ENCODE results near the gene PRPF19. TPM values are rescaled to one million over a fixed set of nuclear protein-coding genes. Genes with fewer than 3 reads are reported as not detected.

The PRPF19 gene
- total and polyA plus RNA-seq, 2 of the 8 experiments (the other 6 are each of a cell fraction or from before 2014, with no cell fraction given) = 107 to 141 TPM

GRCh38 chr11:60952742-60953170 lies 46.4 kb upstream of the PRPF19 start:
- Histone ChIP-seq H3K9me3 (ENCODE audit: insufficient read depth in 2 of 2, low read depth in 1 of 2, low read length in 1 of 2) (no peaks in the 10 kb centered on the region), H2AFZ (ENCODE audit: low read length) (peak overlapping the region; percentile 84), H3K56ac (replicated peaks; ENCODE audit: insufficient read length, low read depth, low read length) (no peak overlapping the region), H2BK5ac (ENCODE audit: low read depth, low read length) (0 out of 2 replicates have a peak overlapping the region, but pooled peaks have one; percentile 21), H2BK12ac (ENCODE audit: low read depth, low read length) (peak overlapping the region; percentile 68; the same call in 1 of the 2 replicates), H3K79me1 (ENCODE audit: low read depth, low read length) (no peaks in the 10 kb centered on the region), H4K5ac (ENCODE audit: insufficient read length, low read depth, low read length) (no peak overlapping the region), H2AK5ac (ENCODE audit: low read depth, low read length) (no peak overlapping the region), H2BK20ac (ENCODE audit: low read length) (no peak overlapping the region), H4K8ac (ENCODE audit: extremely low read depth, insufficient read depth, low read length) (no peak overlapping the region), H4K20me1 (replicated peaks in 1 of 2; ENCODE audit: control insufficient read depth in 1 of 2, insufficient read depth in 2 of 2, low read length in 2 of 2) (peaks cover 0 to 2% of the 10 kb centered on the region in 2 experiments), H3K4me2 (ENCODE audit: insufficient read depth in 1 of 2, low read depth in 2 of 2, low read length in 2 of 2) (peak overlapping the region; percentile 89 to 92), H3K23me2 (ENCODE audit: low read depth, low read length) (peaks cover 15% of the 10 kb centered on the region; the same call in 1 of the 2 replicates), H3K9ac (replicated peaks in 1 of 4; ENCODE audit: extremely low read depth in 1 of 4, low read depth in 3 of 4, low read length in 3 of 4) (no peak overlapping the region), H2BK15ac (ENCODE audit: low read length) (no peak overlapping the region), H4K91ac (replicated peaks; ENCODE audit: insufficient read length, low read length) (peak overlapping the region; percentile 28), H3K4me1 (replicated peaks in 1 of 4; ENCODE audit: control insufficient read depth in 3 of 4, insufficient read depth in 4 of 4, low read length in 3 of 4) (peaks cover 0 to 19% (median 13%) of the 10 kb centered on the region in 4 experiments; a peak in 6 of 7 replicates), H2BK120ac (replicated peaks; ENCODE audit: low read depth, low read length) (no peak overlapping the region), H3K27ac (ENCODE audit: low read depth, low read length) (no peak overlapping the region), H3K4me3 (ENCODE audit: extremely low read depth in 1 of 4, insufficient read depth in 2 of 4, low read depth in 3 of 4, low read length in 4 of 4) (peak overlapping the region in 1 of 4 experiments; percentile 66; a peak in 2 of 8 replicates), H3K79me2 (ENCODE audit: control insufficient read depth in 1 of 2, insufficient read depth in 2 of 2, low read length in 2 of 2) (no peaks in the 10 kb centered on the region), H3K4ac (replicated peaks; ENCODE audit: insufficient read length, low read depth, low read length) (no peak overlapping the region), H3K14ac (ENCODE audit: insufficient read length) (no peak overlapping the region), H3K36me3 (ENCODE audit: control insufficient read depth in 2 of 4, insufficient read depth in 4 of 4, low read length in 3 of 4) (no peaks in the 10 kb centered on the region), H3K27me3 (replicated peaks in 1 of 4; ENCODE audit: control insufficient read depth in 3 of 4, extremely low read depth in 1 of 4, insufficient read depth in 3 of 4, low read length in 3 of 4) (peaks cover 0 to 15% (median 8%) of the 10 kb centered on the region in 4 experiments; a peak in 4 of 7 replicates), H3K23ac (ENCODE audit: insufficient read length) (no peak overlapping the region), H3K18ac (ENCODE audit: extremely low read depth, low read length) (peak overlapping the region; percentile 91)
- no peak for DNase-seq (ENCODE audit: low read depth in 1 of 2, low spot score in 2 of 2)
- CTCF ChIA-PET (ENCODE audit: partially characterized antibody) = no interaction called here
- 52% methylated on average over 3 of the region's 3 CpGs; no CpG with 5 or more reads in 1 of the 2 experiments for WGBS, 2 experiments (ENCODE audit: extremely low coverage in 1 of 2, insufficient coverage in 1 of 2, insufficient read length in 1 of 2, insufficient replicate concordance in 2 of 2, low coverage in 1 of 2, low lambda C conversion rate in 2 of 2, missing lambda C conversion rate in 1 of 2)
- POLR2A ChIA-PET (ENCODE audit: partially characterized antibody) = interaction anchor here (2.5 kb wide), 1 partner anchor 10 kb away, joined by 10 read pairs; no protein-coding TSS in a partner anchor
- TF ChIP-seq HDAC2 (IDR thresholded peaks at IDR 0.05; ENCODE audit: borderline replicate concordance in 1 of 2, low read depth in 2 of 2, low read length in 2 of 2) (peak in 1 of 2 experiments; percentile 97; a peak in 2 of 4 replicates), RNF2 (IDR thresholded peaks at IDR 0.05; ENCODE audit: borderline replicate concordance, low read depth, low read length, missing control alignments, poor library complexity, severe bottlenecking) (no peak), KDM1A (IDR thresholded peaks at IDR 0.05; ENCODE audit: borderline replicate concordance, low read length) (peak; percentile 99)
- FAIRE-seq = no peak
